Right cardiac atrium (tissue), 5 donors: ENCODE results near the gene ALDH3B1. TPM values are rescaled to one million over a fixed set of nuclear protein-coding genes. Genes with fewer than 3 reads are reported as not detected.

Source experiments
- ATAC-seq, 2 donors: fragments of 200-7000 bp; cut with Tn5 transposase; one replicate each; pipeline versions ENCODE4 v1.8.0 to v1.9.1; 2020; ENCODE audit warnings: moderate library complexity in 2 of 2, mild to moderate bottlenecking in 1 of 2
- DNase-seq, 3 donors: peaks; one replicate each; pipeline ENCODE4 v3.0.0-alpha.2; 2020
- H3K27ac ChIP-seq: one replicate; pipeline ENCODE4 v1.5.1; 2013; ENCODE audit warnings: mild to moderate bottlenecking, low read length, control low read depth, moderate library complexity
- H3K27me3 ChIP-seq: one replicate; pipeline ENCODE4 v1.6.1; 2013; ENCODE audit not compliant: control insufficient read depth, insufficient read depth
- H3K4me1 ChIP-seq: one replicate; pipeline ENCODE4 v1.6.1; 2013; ENCODE audit warnings: low read length; ENCODE audit not compliant: control insufficient read depth, insufficient read depth
- H3K4me3 ChIP-seq: one replicate; pipeline ENCODE4 v1.5.1; 2013; ENCODE audit warnings: low read length, control low read depth
- H3K9me3 ChIP-seq: one replicate; pipeline ENCODE4 v1.6.1; 2013; ENCODE audit warnings: low read length; ENCODE audit not compliant: control insufficient read depth
- WGBS: extraction: QIAGEN DNeasy Blood & Tissue Kit; methylation state at CpG from one replicate; pipeline ENCODE4 v1.1.7; 2013; 5-methylcytosine and 5-hydroxymethylcytosine counted together
- intact Hi-C, 4 donors: fragments of 100-400 bp; cut with DNase I; formaldehyde crosslinking; loops; one replicate each; pipeline versions ENCODE4 v1.11.0 to v1.14.0; 2022 to 2023
- polyA plus RNA-seq: library from polyadenylated mRNA; stranded (reverse); fragments of 200-250 nt; gene quantifications from one replicate; pipeline ENCODE4 v1.2.3, GENCODE V29; 2013
- total RNA-seq, 4 donors: library from RNA; stranded (reverse); fragmentation: NEBNext Ultra II Directional; extraction: Animal tissue kit (Norgen Biotek cat#: 25700); gene quantifications; one replicate each; pipeline ENCODE4 v1.2.1, GENCODE V29; 2021
- donor health status: healthy with polysubstance abuse.
- donor health status: DM: no; HTN: yes; CAD: no.
- donor health status: DM: no; HTN: no; CAD: no.
- donor health status: DM: no; HTN: yes; CAD: no; lungs with severe emphysema.
- donor health status: DM: yes; HTN: yes; CAD: no.

ALDH3B1 gene
- total and polyA plus RNA-seq, 5 donors, result 2.9 to 5.7 (median 4.6) TPM

- H3K4me1 ChIP-seq, result peaks cover 13% of the 10 kb centered on the region
- no peaks in the 10 kb centered on the region for H3K9me3 ChIP-seq
- intact Hi-C loops, result loop anchor here in 2 of 4 donors (5.0 to 10.0 kb wide), 2 partner anchors 81 to 279 kb away; partner anchors contain the start of gene LRP5 (in 1 of the 2)
- H3K27ac ChIP-seq, result peak overlapping the region; percentile 64
- H3K27me3 ChIP-seq, result no peaks in the 10 kb centered on the region
- H3K4me3 ChIP-seq, result no peak overlapping the region
- ATAC-seq (no peak), DNase-seq (peak; percentile 45 to 73 (median 72))
- WGBS, result 77% methylated on average over 27 of the region's 27 CpGs
Measured at GRCh38 chr11:68036141-68036716, 26.1 kb downstream of the ALDH3B1 start.

DNA sequence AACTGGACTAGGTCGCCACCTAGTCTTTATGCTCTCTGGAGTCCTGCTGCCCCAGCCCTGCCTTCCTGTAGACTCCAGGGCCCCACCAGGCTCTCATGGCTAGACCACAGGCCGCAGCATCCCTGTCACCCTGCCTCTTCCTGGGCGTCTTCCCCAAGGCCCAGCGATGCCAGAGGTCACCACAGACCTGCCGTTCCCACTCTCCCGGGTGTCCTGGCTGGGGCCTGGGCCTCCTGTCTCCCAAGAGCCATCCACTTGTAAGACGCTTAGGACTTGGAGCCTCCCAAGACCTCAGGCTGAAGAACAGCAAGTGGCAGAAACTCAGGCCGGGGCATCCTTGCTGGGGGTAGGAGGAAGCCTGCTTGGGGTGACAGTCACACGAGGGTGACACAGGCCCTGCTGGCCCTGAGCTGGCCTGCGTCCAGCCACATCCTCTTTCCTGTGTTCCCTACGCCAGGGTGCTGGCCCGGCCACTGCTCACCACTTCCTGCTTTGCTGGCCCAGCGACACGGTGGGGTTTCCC, 26.7 kb downstream of the ALDH3B1 start:
- no peaks in the 10 kb centered on the region for H3K27me3 ChIP-seq
- WGBS, result 48% methylated on average over 14 of the region's 14 CpGs
- H3K4me1 ChIP-seq, result peaks cover 11% of the 10 kb centered on the region
- no peak overlapping the region for H3K4me3 ChIP-seq
- H3K27ac ChIP-seq, result peak overlapping the region; percentile 64
- intact Hi-C loops, result loop anchor here in 2 of 4 donors (5.0 to 10.0 kb wide), 2 partner anchors 81 to 278 kb away; partner anchors contain the start of gene LRP5 (in 1 of the 2)
- DNase-seq, result peak; percentile 68 to 88 (median 88)
- peak in 1 of 2 donors; percentile 21 for ATAC-seq
- H3K9me3 ChIP-seq, result no peaks in the 10 kb centered on the region

- 84% methylated on average over 20 of the region's 20 CpGs for WGBS
- Histone ChIP-seq H3K27me3 (no peaks in the 10 kb centered on the region), H3K9me3 (no peaks in the 10 kb centered on the region), H3K27ac (peak overlapping the region; percentile 64), H3K4me3 (no peak overlapping the region), H3K4me1 (peaks cover 11% of the 10 kb centered on the region)
- DNase-seq, result peak; percentile 18 to 52 (median 49)
- no peak for ATAC-seq
- intact Hi-C loops, result loop anchor here in 2 of 4 donors (5.0 to 10.0 kb wide), 2 partner anchors 80 to 277 kb away; partner anchors contain the start of gene LRP5 (in 1 of the 2)
Measured at GRCh38 chr11:68037411-68038225, 27.5 kb downstream of the ALDH3B1 start.

DNA sequence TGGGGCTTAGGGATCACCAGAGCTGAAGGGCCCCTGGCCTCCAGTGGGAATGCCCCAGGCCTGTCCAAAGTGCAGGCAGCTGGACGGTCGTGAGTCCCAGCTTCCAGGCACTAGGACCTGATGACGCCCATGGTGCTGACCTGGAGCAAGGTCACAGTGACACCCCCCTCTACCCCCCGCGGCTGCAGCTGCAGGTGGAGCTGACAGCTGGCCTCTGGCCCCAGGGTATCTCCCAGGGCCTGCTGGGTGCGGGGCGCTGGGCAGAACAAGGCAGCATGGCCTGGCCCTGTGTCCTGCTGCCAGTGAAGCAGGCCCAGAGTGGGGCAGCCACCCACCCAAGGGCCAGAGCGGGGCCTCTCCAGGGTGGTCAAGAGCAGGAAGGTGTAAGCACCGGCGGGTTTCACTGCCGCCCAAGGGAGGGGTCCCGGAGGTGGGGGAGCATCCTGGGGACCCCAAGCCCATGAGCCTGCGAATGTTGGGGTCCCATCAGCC, 28.1 kb downstream of the ALDH3B1 start:
- Histone ChIP-seq H3K27ac (peak overlapping the region; percentile 82), H3K9me3 (no peaks in the 10 kb centered on the region), H3K4me3 (peak overlapping the region; percentile 73), H3K4me1 (peaks cover 11% of the 10 kb centered on the region), H3K27me3 (no peaks in the 10 kb centered on the region)
- 27% methylated on average over 13 of the region's 13 CpGs for WGBS
- ATAC-seq (peak in 1 of 2 donors; percentile 5), DNase-seq (peak in 2 of 3 donors; percentile 56 to 75)
- intact Hi-C loops, result loop anchor here in 2 of 4 donors (5.0 to 10.0 kb wide), 2 partner anchors 79 to 277 kb away; partner anchors contain the start of gene LRP5 (in 1 of the 2)

DNA sequence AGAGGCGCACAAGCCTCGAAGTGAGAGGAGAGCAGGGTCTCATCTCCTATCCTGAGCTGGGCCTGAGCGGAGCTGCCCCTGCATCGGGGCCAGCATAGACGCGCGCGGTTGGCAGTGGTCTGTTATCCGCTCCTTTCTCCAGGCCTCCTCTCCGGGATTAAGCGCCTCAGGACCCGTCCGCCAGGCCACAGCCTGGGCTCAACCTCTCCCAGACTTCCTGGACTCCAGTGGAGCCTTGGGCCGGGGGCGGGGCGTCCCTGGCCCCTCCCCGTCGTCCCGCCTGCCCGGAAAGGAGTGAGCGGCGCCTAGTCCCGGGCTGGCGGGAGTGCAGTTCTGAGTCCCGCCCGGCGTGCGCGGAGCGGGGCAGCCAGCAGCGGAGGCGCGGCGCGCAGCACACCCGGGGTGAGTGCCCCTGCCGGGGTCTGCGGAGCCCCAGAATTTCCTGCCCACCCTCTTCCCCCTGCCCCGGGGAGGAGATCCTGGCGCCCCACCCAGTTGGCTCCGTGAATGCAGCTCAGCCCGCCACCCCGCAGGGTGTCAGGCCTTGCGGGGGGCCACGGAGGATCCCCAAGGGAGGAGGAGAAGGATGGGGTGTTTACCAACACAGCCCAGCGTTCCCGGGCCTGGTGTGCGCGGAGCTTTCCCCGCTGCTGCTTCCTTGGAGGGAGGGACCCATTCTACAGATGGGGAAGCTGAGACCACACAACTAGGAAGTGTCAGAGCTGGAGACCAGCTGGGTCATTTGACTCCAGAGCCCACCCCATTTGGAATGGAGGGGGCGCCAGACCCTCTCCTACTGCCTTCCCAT, 28.8 kb downstream of the ALDH3B1 start, which contains the start of gene TCIRG1:
Gene TCIRG1, plus strand, starts transcription at position 308 of the 808 bp plus-strand sequence. CDS start 2,247 bp downstream, outside the sequence.
- Histone ChIP-seq H3K4me3 (peak within 1 kb of the TSS; percentile 73), H3K9me3 (no peaks in the 10 kb centered on the region), H3K4me1 (peaks cover 11% of the 10 kb centered on the region), H3K27me3 (no peaks in the 10 kb centered on the region), H3K27ac (peak within 1 kb of the TSS; percentile 83)
- intact Hi-C loops, result loop anchor here in 2 of 4 donors (5.0 to 10.0 kb wide), 2 partner anchors 78 to 276 kb away; partner anchors contain the start of gene LRP5 (in 1 of the 2)
- peak; percentile 88 to 90 for ATAC-seq
- peak; percentile 89 to 96 (median 96) for DNase-seq
- 7% methylated on average over 51 of the region's 51 CpGs for WGBS

DNA sequence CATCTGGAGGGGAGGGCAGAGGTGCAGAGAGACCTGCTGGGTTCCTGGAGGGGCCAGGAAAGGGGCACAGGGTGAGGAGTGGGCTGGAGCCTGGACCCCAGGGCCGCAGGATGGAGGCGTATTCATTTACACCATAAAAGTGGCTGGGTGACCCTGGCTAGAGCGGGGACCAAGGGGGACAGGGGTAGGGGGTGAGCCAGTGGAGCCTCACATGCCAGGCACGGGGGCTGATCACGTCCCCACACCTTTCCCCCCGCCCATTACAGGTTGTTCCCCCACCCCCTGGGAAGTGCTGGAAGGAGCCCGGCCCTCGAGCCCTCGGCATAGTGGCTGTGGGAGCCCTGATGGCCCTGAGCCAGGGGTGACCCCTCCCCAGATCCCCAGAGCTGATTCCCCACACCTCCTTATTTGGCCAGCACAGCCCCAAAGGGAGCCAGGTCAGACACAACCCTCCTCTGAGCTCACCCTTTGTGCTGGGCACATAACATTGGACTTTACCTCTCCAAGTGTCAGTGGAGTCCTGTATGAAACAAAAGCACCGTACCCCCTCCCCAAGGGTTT, 29.5 kb downstream of the ALDH3B1 start:
- H3K9me3 ChIP-seq, result no peaks in the 10 kb centered on the region
- H3K27ac ChIP-seq, result peak overlapping the region; percentile 83
- no peaks in the 10 kb centered on the region for H3K27me3 ChIP-seq
- peak overlapping the region; percentile 73 for H3K4me3 ChIP-seq
- DNase-seq, result peak; percentile 30 to 75 (median 69)
- intact Hi-C loops, result loop anchor here in 2 of 4 donors (5.0 to 10.0 kb wide), 2 partner anchors 78 to 275 kb away; partner anchors contain the start of gene LRP5 (in 1 of the 2)
- no peak for ATAC-seq
- 34% methylated on average over 10 of the region's 10 CpGs for WGBS
- H3K4me1 ChIP-seq, result peaks cover 11% of the 10 kb centered on the region

DNA sequence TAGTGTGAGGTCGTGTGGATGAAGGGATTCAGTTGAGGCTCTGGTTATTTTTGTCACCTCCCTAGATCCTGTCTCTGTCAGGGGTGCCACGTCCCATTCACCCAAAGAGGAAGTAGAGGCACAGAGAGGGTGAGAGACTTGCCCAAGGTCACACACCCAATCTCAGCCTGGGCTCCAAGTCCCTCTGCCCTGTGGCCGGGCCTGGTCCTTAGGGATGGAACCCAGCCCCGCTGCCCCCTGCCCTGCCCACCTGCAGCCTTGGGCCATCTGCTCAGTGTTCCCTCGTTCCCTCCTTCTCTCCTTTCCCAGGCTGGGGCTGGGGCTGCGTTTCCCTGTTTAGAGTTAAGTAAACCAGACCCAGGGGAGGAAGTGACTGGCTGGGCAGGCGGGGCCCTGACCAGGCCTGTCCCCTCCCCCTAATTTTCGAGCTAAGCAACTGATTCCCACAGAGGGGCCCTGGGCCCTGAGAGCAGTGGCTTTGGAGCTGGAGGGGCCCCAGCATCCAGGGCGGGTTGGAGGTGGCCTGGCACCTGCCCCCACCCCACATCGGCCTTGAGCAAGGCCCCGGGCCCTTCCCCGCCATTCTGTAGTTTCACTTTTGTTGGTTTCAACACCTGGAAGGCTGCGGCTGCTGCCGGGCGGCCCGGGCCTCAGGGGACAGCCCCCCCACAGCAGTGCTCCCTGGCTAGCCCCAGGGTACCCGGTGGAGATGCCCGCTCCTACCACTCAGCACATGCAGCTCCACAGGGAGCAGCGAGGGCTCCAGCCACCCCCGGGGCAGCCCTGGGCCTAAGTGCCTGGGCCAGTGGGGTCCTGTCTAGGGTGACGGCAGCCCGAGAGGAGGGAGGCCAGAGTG, 30.2 kb downstream of the ALDH3B1 start:
- DNase-seq (peak; percentile 73 to 88 (median 87)), ATAC-seq (peak; percentile 16 to 49)
- intact Hi-C loops, result no loop called here
- WGBS, result 23% methylated on average over 22 of the region's 22 CpGs
- Histone ChIP-seq H3K27ac (peak overlapping the region; percentile 83), H3K4me3 (peak overlapping the region; percentile 73), H3K9me3 (no peaks in the 10 kb centered on the region), H3K27me3 (no peaks in the 10 kb centered on the region), H3K4me1 (peaks cover 11% of the 10 kb centered on the region)

- Histone ChIP-seq H3K27ac (peak overlapping the region; percentile 14), H3K4me3 (peak overlapping the region; percentile 73), H3K9me3 (no peaks in the 10 kb centered on the region), H3K27me3 (no peaks in the 10 kb centered on the region), H3K4me1 (peaks cover 11% of the 10 kb centered on the region)
- peak; percentile 31 to 64 (median 58) for DNase-seq
- no peak for ATAC-seq
- intact Hi-C loops, result no loop called here
- WGBS, result 81% methylated on average over 23 of the region's 23 CpGs
Measured at GRCh38 chr11:68040957-68041591, 30.9 kb downstream of the ALDH3B1 start.
